ENCODE results near the gene TMEM233.

TMEM233 gene

DNA sequence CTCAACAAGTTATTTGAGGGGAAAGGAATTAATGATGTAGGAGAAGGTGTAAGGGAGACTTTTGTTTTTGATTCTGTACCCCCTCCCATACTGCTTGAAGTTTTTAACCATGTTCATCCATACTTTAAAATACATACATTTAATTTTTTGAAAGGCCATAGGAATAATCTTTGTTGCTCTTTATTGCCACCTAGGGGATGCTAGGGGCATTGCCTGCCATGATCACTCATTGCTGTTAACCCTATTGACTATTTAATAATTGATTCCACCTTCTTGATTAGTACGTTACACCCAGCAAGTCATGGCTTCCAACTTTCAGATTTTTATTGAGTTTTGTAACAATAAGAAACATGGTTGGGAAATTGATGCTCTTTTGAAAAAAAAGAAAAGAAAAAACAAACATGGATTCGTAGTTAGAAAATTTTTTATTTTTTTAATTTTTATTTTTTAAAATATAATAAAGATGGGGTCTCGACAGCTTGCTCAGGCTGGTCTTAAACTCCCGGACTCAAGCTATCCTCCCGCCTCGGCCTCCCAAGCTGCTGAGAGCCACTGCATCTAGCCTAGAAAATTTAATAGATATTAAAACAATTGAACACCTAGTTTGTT lies 65.8 kb downstream of the TMEM233 start:
- no peak for DNase-seq

DNA sequence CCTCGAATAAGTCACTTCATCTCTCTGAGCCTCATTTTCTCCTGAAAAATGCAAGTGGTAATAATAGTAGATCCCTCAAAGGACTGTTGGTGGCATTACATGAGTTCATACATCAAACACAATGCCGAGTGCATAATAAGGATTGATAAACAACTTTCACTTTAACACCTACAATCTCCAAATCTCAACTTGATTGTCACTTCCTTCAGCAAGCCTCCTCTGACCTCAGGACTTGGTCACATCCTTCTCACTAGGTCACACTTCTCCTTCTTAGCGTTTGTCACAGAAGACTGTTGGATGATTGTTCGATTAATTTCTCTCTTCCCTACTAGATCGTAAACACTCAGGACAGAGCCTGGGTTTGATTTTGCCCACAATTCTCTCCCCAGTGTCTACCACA lies 66.5 kb downstream of the TMEM233 start:
- DNase-seq: no peak

DNA sequence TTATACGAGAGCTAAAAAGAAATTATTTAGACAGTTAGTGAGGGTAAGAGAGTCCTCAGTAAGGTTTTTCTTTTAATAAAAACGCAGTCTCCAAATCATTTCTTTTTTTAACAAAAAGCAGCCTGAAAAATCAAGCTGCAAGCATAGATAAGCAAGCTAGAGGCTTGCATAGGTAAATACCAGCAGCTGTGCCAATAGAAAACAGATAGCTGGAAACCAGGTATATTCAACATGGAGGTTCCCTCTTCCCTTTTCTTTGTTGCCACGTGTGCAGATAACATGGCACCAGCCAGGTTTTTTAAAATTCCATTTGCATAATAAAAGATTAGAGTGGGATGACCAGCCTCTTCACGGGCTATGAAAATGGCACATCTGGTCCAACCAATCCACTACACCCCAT lies 68.3 kb downstream of the TMEM233 start:
- no peak for DNase-seq

DNA sequence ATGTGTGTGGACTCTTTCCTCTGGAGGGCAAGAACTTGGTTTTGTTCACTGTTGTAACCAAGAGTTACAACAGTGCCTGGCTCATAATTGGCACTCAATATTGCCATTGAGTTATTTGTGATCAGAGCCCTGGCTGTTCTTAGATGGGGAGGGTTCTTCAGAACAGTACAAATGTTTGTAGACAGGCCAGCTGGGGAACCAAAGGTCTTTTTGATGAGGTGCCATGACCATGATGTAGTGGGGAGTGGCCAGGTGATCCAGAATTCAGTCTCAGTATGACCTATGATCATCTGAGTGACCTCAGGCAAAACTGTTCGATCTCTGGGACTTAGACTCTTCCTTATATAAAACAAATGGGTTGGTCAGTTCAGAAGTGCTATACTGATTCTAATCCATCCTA lies 71.1 kb downstream of the TMEM233 start:
- no peak for DNase-seq

DNA sequence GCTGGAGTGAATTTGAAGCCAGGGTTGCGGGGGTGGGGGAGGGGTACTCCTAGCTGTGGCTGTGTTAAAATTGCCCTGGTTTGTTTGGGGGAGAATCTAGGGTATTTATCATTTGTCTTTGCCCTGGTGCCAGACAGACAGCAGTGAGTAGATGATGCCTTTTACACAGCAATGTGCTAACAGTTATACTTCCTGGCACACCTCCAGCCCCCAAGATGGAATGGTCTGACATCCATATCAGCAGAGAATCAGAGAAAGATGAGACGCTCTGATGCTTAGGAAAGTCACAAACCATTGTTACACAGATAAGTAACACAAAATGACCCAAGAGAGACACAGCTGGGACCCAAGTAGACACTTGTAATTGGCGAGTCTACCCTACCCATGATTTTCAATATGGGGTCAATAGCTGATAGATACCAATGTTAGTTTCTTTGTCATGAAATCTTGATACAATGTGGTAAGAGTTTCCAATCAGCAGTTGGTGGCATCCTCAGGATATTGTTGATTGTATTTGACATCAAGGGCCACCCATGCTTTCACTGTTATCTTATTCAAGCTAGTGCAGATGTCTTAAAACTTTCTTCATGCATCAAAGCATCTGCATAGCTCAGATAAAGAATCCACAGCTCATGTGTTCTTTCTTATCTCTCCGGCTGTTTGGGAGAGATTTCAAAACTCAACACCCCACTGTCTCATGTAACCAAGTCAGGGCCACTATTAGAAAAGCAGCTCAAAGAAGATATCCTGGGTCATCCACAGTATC lies 71.8 kb downstream of the TMEM233 start:
- DNase-seq: no peak

DNA sequence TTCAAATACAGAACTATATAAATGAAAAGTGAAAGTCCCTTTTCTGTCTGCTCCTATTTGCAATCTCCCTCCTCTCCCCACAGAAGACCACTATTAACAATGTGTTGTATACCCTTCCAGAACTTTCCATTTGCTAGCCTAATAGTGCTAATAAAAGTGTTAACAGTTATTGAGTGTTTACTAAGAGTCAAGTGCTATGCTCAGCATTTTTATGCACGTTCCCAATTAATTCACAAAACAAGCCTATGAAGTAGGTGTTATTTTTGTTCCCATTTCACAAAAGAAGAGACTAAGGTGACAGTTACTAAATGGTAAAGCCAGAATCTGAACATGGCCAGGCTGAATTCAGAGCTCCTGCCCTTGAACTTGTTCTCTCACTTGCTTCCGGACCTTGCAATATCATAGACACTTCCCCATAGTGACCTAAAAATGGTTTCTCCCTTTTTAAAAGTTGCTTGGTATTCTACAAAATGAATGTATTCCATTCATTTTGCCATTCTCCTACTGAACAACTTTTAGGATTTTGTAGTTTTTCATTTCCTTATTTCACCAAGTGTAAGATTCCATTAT lies 72.7 kb downstream of the TMEM233 start:
- DNase-seq: no peak

DNA sequence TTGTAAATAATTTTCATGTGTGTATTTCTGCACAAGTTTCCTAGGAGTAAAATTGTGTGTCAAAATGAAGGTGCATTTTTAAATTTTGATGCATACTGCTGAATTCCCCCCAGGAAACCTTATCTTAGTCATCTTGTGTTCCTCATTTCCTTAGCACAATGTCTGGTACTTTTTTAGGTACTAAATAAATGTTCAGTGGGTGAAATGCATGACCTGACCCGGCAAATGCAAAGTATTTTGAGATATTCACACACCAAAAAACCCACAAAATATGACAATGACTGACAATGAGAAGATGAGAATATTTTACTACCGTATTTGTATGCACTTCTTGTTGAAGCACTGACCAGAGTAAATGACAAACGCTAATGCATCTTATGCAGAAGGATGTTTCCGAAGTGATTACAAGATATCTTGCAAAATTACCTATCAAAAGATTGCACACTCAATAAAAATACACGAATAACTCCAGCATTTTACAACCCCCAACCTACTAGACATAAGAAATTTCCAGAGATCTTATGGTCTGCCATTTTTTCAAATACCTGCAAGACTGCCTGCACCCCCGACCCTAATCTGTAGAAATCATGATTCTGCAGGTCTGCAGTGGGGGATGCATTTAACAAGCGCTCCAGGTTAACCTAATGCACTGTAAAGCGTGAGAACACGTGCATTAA lies 73.5 kb downstream of the TMEM233 start:
- no peak for DNase-seq

DNA sequence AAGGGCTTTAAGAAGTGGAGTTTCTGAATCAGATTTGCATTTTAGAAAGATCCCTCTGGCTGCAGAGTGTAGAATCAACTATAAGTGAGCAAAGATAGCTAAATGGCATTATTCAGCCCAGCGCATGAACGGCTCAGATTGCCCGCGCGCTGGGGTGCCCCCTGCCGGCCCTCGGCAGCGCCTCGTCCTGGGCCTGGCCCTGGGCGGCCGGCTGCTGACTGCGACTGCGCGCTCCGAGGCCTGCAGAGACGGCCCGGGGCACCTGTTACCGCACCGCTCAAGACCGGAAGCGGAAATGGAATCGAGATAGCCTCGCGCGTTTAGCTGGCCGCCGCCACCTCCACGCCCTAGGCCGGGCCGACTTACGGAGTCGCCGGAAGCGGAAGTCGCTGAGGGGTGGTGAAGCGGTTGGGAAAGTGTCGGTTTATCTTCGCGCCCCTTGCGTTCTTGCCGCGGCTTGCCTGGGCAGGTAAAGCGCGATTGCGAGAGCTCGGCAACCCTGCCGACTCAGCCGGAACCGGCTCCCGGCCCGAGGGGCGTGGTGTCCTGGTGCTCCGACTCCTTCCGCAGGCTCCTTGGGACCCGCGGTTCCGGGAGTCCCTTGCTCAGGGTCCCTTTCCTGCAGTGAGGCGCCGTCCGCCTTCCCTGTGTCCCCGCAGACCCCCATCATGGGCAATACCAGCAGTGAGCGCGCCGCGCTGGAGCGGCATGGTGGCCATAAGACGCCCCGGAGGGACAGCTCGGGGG lies 74.2 kb downstream of the TMEM233 start, which contains the start of gene PRKAB1:
PRKAB1 (plus strand) TSS at position 557 of the 747 bp plus-strand sequence; CDS start at position 669, 112 bp downstream.
- DNase-seq: peak; percentile 97

DNA sequence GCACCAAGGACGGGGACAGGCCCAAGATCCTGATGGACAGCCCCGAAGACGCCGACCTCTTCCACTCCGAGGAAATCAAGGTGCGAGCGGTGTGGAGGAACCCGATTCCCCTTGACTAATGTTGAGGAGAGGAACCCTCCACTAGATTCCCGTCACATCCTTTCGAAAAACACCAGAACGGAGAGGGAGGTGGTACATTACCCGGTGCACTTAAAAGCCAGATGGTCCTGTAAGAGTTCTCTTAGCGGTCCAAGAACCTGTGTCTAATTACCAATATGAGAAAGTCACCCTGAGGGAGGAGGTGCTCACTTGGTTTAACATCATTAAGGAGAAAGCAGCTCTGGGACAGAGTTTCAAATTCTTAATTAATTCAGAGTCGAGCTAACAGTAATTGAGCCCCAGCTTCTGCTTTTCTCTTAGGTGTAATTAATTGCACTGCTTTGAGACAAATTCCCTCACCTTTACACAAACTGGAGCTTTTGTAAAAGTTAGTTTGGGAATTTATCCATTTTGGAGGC lies 74.8 kb downstream of the TMEM233 start:
- DNase-seq: no peak

DNA sequence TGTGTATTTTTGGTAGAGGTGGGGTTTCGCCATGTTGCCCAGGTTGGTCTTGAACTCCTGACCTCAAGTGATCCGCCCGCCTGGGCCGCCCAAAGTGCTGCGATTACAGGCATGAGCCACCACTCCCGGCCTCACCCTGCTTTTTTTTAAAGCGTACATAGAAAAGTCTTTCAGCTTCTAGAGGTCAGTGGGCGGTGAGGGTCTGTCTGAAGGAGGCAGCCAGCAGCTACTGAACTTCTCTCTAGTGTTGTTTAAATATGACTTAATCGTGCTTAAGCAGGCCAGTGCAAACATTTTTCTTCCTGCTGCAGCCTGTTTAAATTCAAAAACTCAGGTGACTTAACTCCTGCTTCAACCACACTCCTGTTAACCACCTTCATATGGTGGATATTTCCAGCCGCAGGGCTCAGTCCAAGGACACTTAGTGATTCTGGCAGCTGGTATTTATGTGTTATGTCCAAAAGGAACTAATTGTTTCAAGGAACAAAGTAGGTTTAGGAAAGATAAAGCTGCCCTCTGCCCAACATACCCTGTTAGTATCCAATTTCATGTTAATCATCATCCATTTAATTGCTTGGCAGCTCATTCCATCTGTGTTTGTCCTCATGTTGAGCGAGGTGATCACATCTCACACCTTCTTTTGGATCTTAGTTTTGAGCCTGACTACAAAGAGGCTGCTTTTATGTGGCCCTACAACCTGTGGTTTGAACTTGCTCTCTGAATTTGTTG lies 76.3 kb downstream of the TMEM233 start:
- DNase-seq: no peak

DNA sequence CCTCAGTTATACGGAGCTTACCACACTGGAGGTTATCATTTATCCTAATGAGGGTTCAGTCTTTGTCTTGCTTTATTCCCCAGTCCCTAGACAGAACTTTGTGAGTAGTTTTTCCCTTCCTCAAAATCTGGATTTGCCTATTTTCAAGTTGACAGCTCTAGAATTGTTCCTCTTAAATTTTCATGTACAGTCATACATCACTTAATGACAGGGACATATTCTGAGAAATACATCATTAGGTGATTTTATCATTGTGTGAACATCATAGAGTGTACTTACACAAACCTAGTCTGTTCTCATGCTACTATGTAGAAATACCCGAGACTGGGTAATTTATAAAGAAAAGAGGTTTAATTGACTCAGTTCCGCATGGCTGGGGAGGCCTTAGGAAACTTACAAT lies 77.5 kb downstream of the TMEM233 start:
- no peak for DNase-seq

DNA sequence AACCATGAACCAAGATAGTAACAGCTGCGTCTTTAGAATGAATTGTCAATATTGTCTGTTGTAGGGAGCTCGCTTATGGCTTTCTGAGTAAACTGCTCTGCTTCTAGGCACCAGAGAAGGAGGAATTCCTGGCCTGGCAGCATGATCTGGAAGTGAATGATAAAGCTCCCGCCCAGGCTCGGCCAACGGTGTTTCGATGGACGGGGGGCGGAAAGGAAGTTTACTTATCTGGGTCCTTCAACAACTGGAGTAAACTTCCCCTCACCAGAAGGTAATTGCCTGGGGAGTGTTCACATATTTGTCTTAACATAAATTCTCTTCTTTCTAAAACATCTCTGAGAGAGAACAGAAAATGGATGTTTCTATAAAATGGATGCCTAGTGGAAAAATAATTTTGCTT lies 78.6 kb downstream of the TMEM233 start:
- no peak for DNase-seq

DNA sequence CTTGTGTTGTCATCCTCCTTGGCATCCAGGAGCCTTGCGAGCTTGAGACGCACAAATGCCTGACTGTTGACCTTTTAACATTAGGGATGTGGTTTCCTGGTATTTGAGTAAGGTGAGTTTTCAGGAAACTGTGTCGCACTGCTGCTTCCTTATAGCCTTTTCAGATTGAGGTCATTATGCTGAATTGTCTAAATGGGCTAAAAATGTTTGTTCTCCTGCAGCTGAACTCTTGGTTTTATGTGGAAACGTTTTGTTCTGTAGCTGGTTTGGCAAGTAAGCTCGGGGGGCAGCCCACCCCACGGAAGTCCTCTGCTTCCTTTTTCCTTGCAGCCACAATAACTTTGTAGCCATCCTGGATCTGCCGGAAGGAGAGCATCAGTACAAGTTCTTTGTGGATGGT lies 80.1 kb downstream of the TMEM233 start:
- DNase-seq: no peak

DNA sequence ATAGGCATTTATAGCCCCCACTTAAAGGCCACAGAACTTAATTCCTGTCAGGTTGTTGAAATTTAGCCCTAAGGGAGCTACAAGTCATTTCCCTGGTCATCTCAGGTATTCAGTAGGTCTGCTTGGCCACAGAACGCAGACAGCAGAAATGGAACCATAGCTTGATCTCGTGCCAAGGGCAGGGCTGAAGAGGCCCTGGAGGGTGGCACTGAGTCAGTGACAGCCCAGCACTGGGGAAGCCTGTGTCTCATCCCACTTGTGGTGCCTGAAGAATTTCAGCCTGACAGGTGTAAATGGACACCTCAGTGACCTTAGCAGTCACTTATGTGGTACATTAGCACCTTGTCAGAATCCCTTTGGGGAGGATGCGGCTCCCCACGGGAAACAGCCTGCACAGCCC lies 81.0 kb downstream of the TMEM233 start:
- no peak for DNase-seq

DNA sequence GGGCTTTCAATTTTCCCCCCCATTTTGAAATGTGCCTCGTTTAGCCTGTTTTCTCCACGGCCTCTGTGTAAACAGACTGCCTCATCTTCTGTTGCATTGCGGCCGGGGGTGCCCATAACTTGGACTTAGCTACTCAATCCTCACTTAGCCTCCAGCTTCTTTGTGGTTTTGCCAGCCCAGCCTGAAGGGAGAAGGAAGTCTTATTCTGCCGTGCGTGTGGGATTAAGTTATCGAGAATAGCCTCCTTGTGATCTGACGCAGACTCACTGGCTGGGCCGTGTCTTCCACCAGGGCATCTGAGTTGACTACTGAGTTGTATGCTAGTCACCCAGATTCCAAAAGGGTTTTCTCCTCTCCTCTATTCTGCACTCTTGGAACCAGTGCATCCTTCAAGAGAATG lies 82.4 kb downstream of the TMEM233 start:
- no peak for DNase-seq

DNA sequence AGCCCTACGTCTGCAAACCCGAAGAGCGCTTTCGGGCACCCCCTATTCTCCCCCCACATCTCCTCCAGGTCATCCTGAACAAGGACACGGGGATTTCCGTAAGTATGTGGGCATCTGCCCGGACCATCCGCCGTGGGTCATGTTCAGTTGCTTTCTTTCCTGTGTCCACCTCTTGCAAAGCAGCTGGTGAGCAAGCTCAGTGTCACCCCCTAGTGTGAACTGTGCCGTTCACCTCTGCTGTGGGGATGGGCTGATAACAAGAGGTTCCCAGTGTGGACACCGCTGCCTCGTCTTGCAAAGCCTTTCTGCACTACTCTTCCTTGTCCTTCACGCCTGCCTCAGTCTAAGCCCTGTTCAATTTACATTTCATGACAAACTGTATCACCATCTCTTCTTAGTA lies 83.0 kb downstream of the TMEM233 start:
- no peak for DNase-seq

DNA sequence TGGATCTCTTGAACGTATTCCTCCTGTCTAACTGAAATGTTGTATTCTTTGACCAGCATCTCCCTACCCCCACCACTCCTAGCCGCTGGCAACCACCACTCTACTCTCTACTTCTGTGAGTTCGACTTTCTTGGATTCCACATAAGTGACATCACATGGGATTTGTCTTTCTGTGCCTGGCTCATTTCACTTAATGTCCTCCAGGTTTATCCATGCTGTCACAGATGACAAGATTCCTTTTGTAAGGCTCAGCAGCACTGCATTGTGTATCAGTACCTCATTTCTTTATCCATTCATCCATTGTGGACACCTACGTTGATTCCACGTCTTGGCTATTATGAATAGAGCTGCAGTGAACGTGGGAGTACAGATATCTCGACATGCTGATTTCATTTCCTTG lies 84.9 kb downstream of the TMEM233 start:
- no peak for DNase-seq

DNA sequence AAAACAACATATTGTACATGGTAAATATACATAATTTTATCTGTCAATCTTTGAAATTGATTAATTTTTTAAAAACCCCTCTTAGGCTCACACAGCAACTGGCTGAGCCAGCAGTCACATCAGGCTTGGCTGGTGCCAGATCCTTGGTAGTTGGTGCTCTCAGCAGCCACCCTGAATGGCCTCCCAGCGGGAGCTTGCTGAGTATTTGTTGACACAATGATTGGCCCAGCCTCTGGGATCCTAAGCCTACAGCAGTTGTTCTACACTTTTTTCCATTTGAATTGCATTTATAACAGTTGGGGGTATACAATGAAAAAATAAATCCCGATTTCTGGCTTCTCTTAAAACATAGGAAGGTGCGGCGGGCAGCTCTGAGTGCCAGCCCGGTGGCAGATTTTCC lies 85.5 kb downstream of the TMEM233 start:
- DNase-seq: no peak

DNA sequence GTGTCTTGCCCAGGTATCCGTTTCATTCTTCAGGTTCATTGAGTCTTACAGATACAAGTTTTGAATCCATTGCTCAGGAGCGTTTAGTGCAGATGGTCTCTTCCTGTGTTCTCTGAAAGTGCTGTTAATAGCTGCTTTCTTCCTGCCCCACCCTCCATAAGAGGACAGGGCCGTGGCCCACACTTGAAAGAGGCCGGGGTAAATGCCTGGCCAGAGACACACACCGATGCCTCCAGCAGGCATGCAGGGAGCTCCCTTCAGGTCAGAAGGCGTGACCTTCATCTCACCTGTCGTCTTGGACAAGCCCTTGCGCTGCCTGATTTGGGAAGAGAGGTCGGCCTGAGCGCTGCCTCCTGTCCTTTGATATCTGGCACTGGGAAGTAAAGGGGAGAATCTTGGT lies 85.9 kb downstream of the TMEM233 start:
- no peak for DNase-seq

DNA sequence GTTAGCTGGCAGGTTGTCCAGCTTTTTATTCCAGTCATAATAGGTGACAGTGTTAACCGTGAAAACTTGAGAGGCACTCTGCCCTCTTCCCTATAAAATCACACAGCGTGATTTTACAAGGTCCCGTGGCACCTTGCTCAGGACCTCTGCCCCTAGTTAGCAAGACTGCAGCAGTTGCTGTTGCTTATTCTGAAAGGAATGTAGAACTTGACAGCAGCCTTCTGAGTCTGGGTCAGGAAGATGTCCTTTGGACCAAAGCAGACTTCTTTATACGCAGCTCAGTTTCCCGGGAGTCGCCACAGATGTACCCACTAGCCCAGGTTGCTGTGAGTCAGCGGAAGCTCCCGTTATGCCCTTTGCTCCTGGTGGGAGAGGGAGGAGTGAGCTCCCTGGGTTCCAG lies 87.5 kb downstream of the TMEM233 start:
- no peak for DNase-seq

DNA sequence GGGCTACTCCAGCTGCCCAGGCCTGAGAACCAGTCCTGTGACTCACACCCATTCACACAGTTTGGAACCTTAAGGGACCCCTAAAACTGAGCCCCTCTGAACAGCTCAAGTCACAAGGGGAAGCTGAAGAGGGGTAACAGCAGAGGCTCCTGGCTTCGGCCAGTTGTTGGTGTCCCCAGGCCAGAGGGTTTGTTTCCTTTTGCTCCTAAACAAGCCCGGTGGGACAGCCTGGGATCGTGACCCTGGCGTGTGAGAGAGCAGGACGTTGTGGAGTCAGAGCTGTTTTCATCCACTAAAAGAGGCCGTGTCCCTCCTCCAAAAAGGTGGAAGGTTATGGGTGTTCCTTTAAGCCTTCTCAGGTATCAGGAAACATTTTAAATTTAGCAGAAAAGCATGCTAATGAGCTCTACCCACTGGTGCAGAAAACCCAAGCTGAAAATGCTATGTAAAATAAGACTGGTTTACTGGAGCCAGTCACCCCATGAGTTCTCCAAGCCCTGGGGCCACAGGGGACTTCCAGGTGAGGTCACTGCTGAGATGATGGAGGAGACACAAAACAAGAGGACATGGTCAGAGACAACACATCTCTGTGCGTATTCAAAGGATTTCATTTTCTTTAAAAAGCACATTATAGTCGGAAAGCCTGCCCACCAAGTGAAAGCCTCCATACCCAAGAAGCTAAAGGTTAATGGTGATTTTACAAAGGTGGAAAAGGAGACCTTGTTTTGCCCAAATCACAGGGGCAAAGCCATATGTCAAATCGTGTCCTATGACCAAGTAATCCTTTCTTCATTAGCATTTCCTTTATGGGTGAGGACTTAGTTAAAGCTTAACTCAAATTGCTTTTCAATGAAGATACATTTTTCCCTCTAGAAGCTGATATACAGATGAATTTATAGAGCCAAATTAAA lies 88.4 kb downstream of the TMEM233 start:
- DNase-seq: no peak

Data from fibroblast of skin of abdomen (primary cell).